Esophagus muscularis mucosa (tissue), 4 donors: Measurements from ENCODE around the gene SHISA8. TPM values are rescaled to one million over a fixed set of nuclear protein-coding genes. Genes with fewer than 3 reads are reported as not detected.
"Not testable (repeated sequence)": the region's sequence is repeated elsewhere in the genome, so short reads cannot be mapped to it uniquely, and the experiment has no call there.

Experiments
- DNase-seq: peaks from one replicate; pipeline ENCODE4 v3.0.0-alpha.2; 2017; ENCODE audit errors: extremely low spot score
- H3K27ac ChIP-seq, 4 donors: fragments of 200-600 bp; sonication (generic); replicated peaks in 1 of 4; 1 replicate in 3 of 4; 2 replicates in 1 of 4; pipeline ENCODE4 v1.5.1; 2016 to 2019; ENCODE audit warnings: mild to moderate bottlenecking in 1 of 4
- H3K27me3 ChIP-seq, 4 donors: fragments of 200-600 bp; sonication (generic); one replicate each; pipeline versions ENCODE4 v1.5.1 to v1.6.0; 2016 to 2019
- H3K36me3 ChIP-seq, 4 donors: fragments of 200-600 bp; sonication (generic); one replicate each; pipeline ENCODE4 v1.5.1; 2016 to 2019
- H3K4me1 ChIP-seq, 4 donors: fragments of 200-600 bp; sonication (generic); one replicate each; pipeline ENCODE4 v1.5.1; 2016 to 2019
- H3K4me3 ChIP-seq, 4 donors: fragments of 200-600 bp; sonication (generic); 1 replicate in 2 of 4; 2 replicates in 2 of 4; pipeline ENCODE4 v1.5.1; 2016 to 2019; ENCODE audit warnings: mild to moderate bottlenecking in 4 of 4, moderate library complexity in 1 of 4
- H3K9me3 ChIP-seq, 4 donors: fragments of 200-600 bp; sonication (generic); 1 replicate in 3 of 4; 2 replicates in 1 of 4; pipeline ENCODE4 v1.5.1; 2016 to 2019
- CTCF ChIP-seq, 3 experiments: fragments of 200-600 bp in 2 of 3; fragments of 450-650 bp in 1 of 3; sonication (generic) in 2 of 3; IDR thresholded peaks; one replicate each; pipeline ENCODE4 v1.5.1; 2017 to 2019; ENCODE audit warnings: antibody characterized with exemption in 3 of 3, mild to moderate bottlenecking in 2 of 3, moderate library complexity in 1 of 3
- EP300 ChIP-seq: sonication (generic); formaldehyde crosslinking; IDR thresholded peaks from one replicate; pipeline ENCODE4 v1.6.1; 2017; ENCODE audit warnings: antibody characterized with exemption
- POLR2A ChIP-seq: fragments of 450-650 bp; IDR thresholded peaks from one replicate; pipeline ENCODE4 v1.6.1; 2017; ENCODE audit warnings: antibody characterized with exemption, moderate library complexity, mild to moderate bottlenecking, low read depth
- POLR2AphosphoS5 ChIP-seq, 2 donors: sonication (generic); formaldehyde crosslinking; IDR thresholded peaks; one replicate each; pipeline ENCODE4 v1.6.1; 2017; ENCODE audit warnings: antibody characterized with exemption in 2 of 2
- WGBS: methylation state at CpG from one replicate; pipeline ENCODE4 v1.1.5; 2018; 5-methylcytosine and 5-hydroxymethylcytosine counted together
- intact Hi-C: fragments of 100-400 bp; cut with DNase I; formaldehyde crosslinking; loops from one replicate; pipeline ENCODE4 v1.15.1; 2023
- total RNA-seq, 4 donors: library from RNA; depleted of rRNA; stranded (reverse); fragments of >200 nt; gene quantifications; one replicate each; pipeline versions ENCODE4 v1.1.0 to v1.2.1, GENCODE V29; 2016

Gene SHISA8
- total RNA-seq, 4 donors from 2014 or later: 0.83 TPM; not detected in 3

- Histone ChIP-seq H3K4me1 (peaks cover 0 to 5% (median 1%) of the 10 kb centered on the region in 4 donors), H3K36me3 (peaks cover 36 to 95% (median 83%) of the 10 kb centered on the region in 4 donors), H3K27ac (no peak overlapping the region), H3K4me3 (no peak overlapping the region), H3K27me3 (no peaks in the 10 kb centered on the region), H3K9me3 (no peaks in the 10 kb centered on the region)
- intact Hi-C loops: no loop called here
- DNase-seq: no peak
- TF ChIP-seq POLR2A (no peak), POLR2AphosphoS5 (IDR thresholded peaks at IDR 0.05) (no peak), CTCF (IDR thresholded peaks at IDR 0.05) (no peak), EP300 (no peak)
- WGBS: 83% methylated on average over 4 of the region's 4 CpGs
Measured at GRCh38 chr22:41870786-41871185, 44.1 kb downstream of the SHISA8 start.

GRCh38 chr22:41870081-41870480, 44.8 kb downstream of the SHISA8 start:
- peaks cover 30 to 88% (median 76%) of the 10 kb centered on the region in 4 donors for H3K36me3 ChIP-seq
- intact Hi-C loops: not testable (repeated sequence)

GRCh38 chr22:41868556-41868955, 46.3 kb downstream of the SHISA8 start:
- no peak overlapping the region for H3K4me3 ChIP-seq
- peaks cover 30 to 73% (median 65%) of the 10 kb centered on the region in 4 donors for H3K36me3 ChIP-seq
- no peak overlapping the region for H3K27ac ChIP-seq
- intact Hi-C loops: no loop called here
- no peaks in the 10 kb centered on the region for H3K27me3 ChIP-seq
- 93% methylated on average over 8 of the region's 10 CpGs for WGBS
- no peak for DNase-seq
- peaks cover 4 to 18% (median 12%) of the 10 kb centered on the region in 4 donors for H3K4me1 ChIP-seq
- TF ChIP-seq POLR2AphosphoS5 (IDR thresholded peaks at IDR 0.05): no peak
- TF ChIP-seq POLR2A: no peak
- no peak for TF ChIP-seq EP300
- TF ChIP-seq CTCF (IDR thresholded peaks at IDR 0.05): no peak
- no peaks in the 10 kb centered on the region for H3K9me3 ChIP-seq

More at GRCh38 chr22:41870081-41870480, 44.8 kb downstream of the SHISA8 start:
- WGBS: 100% methylated on average over 1 of the region's 1 CpG
- H3K9me3 ChIP-seq, H3K27me3 ChIP-seq, H3K4me3 ChIP-seq, DNase-seq, H3K27ac ChIP-seq, H3K4me1 ChIP-seq: not testable (repeated sequence)

GRCh38 chr22:41863472-41863871, 51.4 kb downstream of the SHISA8 start:
- Histone ChIP-seq H3K4me1 (peaks cover 19 to 67% (median 52%) of the 10 kb centered on the region in 4 donors), H3K4me3 (no peak overlapping the region), H3K27me3 (no peaks in the 10 kb centered on the region), H3K9me3 (no peaks in the 10 kb centered on the region), H3K27ac (peak overlapping the region; percentile 70 to 81 (median 77)), H3K36me3 (peaks cover 7 to 22% (median 20%) of the 10 kb centered on the region in 4 donors)
- 57% methylated on average over 2 of the region's 2 CpGs for WGBS
- TF ChIP-seq POLR2AphosphoS5 (IDR thresholded peaks at IDR 0.05) (no peak), CTCF (IDR thresholded peaks at IDR 0.05) (no peak), POLR2A (no peak), EP300 (no peak)
- DNase-seq: no peak
- intact Hi-C loops: no loop called here

GRCh38 chr22:41862530-41863266, 52.2 kb downstream of the SHISA8 start:
- Histone ChIP-seq H3K27me3 (no peaks in the 10 kb centered on the region), H3K36me3 (peaks cover 5 to 14% (median 12%) of the 10 kb centered on the region in 4 donors), H3K27ac (peak overlapping the region; percentile 70 to 81 (median 77)), H3K9me3 (no peaks in the 10 kb centered on the region), H3K4me3 (no peak overlapping the region), H3K4me1 (peaks cover 21 to 72% (median 58%) of the 10 kb centered on the region in 4 donors)
- TF ChIP-seq POLR2AphosphoS5 (IDR thresholded peaks at IDR 0.05) (no peak), EP300 (no peak), CTCF (IDR thresholded peaks at IDR 0.05) (no peak), POLR2A (no peak)
- 63% methylated on average over 10 of the region's 11 CpGs for WGBS
- intact Hi-C loops: no loop called here
- DNase-seq: no peak
